A549 (cell line): Measurements from ENCODE around the gene HAX1.

Experiments
- BCL3 ChIP-seq: fragments of >200 bp; sonication (Bioruptor Twin); formaldehyde crosslinking; IDR thresholded peaks from 3 replicates; pipeline ENCODE4 v1.6.1; 2016
- CBX2 ChIP-seq: fragments of 200-600 bp; sonication (generic); IDR thresholded peaks from 2 replicates; pipeline ENCODE4 v1.6.1; 2016; ENCODE audit warnings: low read depth, mild to moderate bottlenecking, borderline replicate concordance
- CBX8 ChIP-seq: fragments of 200-600 bp; sonication (generic); IDR thresholded peaks from 2 replicates; pipeline ENCODE4 v1.6.1; 2016
- CEBPB ChIP-seq, 2 experiments: fragments of >200 bp in 1 of 2; sonication (Bioruptor Twin) in 1 of 2; formaldehyde crosslinking in 1 of 2; IDR thresholded peaks; 2 replicates each; pipeline ENCODE4 v1.6.1; 2012 to 2016
- CHD2 ChIP-seq: fragments of 150-350 bp; IDR thresholded peaks from 2 replicates; pipeline ENCODE4 v1.6.1; 2014; ENCODE audit warnings: low read length; ENCODE audit not compliant: partially characterized antibody
- CTCF ChIP-seq: fragments of >200 bp; sonication (Bioruptor Twin); formaldehyde crosslinking; IDR thresholded peaks from 3 replicates; pipeline ENCODE4 v1.5.1; 2016
- EP300 ChIP-seq, 2 experiments: fragments of >200 bp; sonication (Bioruptor Twin); formaldehyde crosslinking; IDR thresholded peaks; 2 replicates in 1 of 2; 3 replicates in 1 of 2; pipeline ENCODE4 v1.6.1; 2016 to 2017
- MAFK ChIP-seq: fragments of 450-650 bp; IDR thresholded peaks from 2 replicates; pipeline ENCODE4 v1.6.1; 2014; ENCODE audit not compliant: partially characterized antibody
- POLR2A ChIP-seq: IDR thresholded peaks from 2 replicates; pipeline ENCODE4 v1.6.1; 2012; ENCODE audit warnings: mild to moderate bottlenecking, low read length
- POLR2AphosphoS2 ChIP-seq: conservative IDR thresholded peaks from 2 replicates; pipeline ENCODE4 v1.6.1; 2012; ENCODE audit warnings: low read length, improper control_type of control experiment, inconsistent platforms
- REST ChIP-seq: fragments of 200-600 bp; sonication (generic); IDR thresholded peaks from 2 replicates; pipeline ENCODE4 v1.6.1; 2016; ENCODE audit warnings: antibody characterized with exemption, mild to moderate bottlenecking, moderate library complexity
- RNF2 ChIP-seq: fragments of 200-600 bp; sonication (generic); IDR thresholded peaks from 2 replicates; pipeline ENCODE4 v1.6.1; 2016; ENCODE audit warnings: low read depth, mild to moderate bottlenecking, antibody characterized with exemption, moderate library complexity, borderline replicate concordance
- TP53 ChIP-seq: fragments of 250-450 bp; sonication (Bioruptor Pico); IDR thresholded peaks from 2 replicates; pipeline ENCODE4 v1.5.0; 2021; ENCODE audit warnings: mild to moderate bottlenecking, moderate library complexity
- USF2 ChIP-seq: fragments of 450-650 bp; IDR thresholded peaks from 2 replicates; pipeline ENCODE4 v1.6.1; 2014; ENCODE audit warnings: antibody characterized with exemption

GRCh38 chr1:154290921-154291320 lies 18.5 kb downstream of the HAX1 start:
- no peak for TF ChIP-seq CTCF
- TF ChIP-seq POLR2A: no peak
- no peak for TF ChIP-seq REST
- TF ChIP-seq MAFK: no peak
- TF ChIP-seq CEBPB (IDR thresholded peaks at IDR 0.05): no peak
- no peak for TF ChIP-seq CBX8
- TF ChIP-seq USF2: no peak
- TF ChIP-seq POLR2AphosphoS2: no peak
- no peak for TF ChIP-seq CHD2
- no peak for TF ChIP-seq EP300 (IDR thresholded peaks at IDR 0.05)
- TF ChIP-seq TP53 (CRISPR knock-in tag): no peak
- TF ChIP-seq BCL3: no peak
- TF ChIP-seq RNF2: no peak
- no peak for TF ChIP-seq CBX2
